HFFc6 (cell line): ENCODE measurements around the gene TBC1D5. TPM values are rescaled to one million over a fixed set of nuclear protein-coding genes. Genes with fewer than 3 reads are reported as not detected.

Source experiments
- DNase-seq: peaks from one replicate; pipeline ENCODE4 v3.0.0-alpha.2; 2018
- H3K27ac Mint-ChIP-seq: 2 replicates; pipeline ENCODE4 v1.8.0; 2020; ENCODE audit warnings: mild to moderate bottlenecking, mixed read lengths
- H3K27me3 Mint-ChIP-seq: 2 replicates; pipeline ENCODE4 v1.8.0; 2021; ENCODE audit warnings: mild to moderate bottlenecking, moderate library complexity, mixed read lengths; ENCODE audit not compliant: insufficient read depth
- H3K36me3 Mint-ChIP-seq: 2 replicates; pipeline ENCODE4 v1.8.0; 2021; ENCODE audit warnings: low read depth, mixed read lengths
- H3K4me1 Mint-ChIP-seq: 2 replicates; pipeline ENCODE4 v1.8.0; 2020; ENCODE audit warnings: low read depth, mixed read lengths
- H3K4me3 Mint-ChIP-seq: 2 replicates; pipeline ENCODE4 v1.8.0; 2020; ENCODE audit warnings: mild to moderate bottlenecking, moderate library complexity, mixed read lengths
- H3K9me3 Mint-ChIP-seq: 2 replicates; pipeline ENCODE4 v1.8.0; 2020; ENCODE audit warnings: mild to moderate bottlenecking, mixed read lengths
- CTCF ChIP-seq: fragments of 200-600 bp; sonication (generic); IDR thresholded peaks from 2 replicates; pipeline ENCODE4 v1.5.0; 2021; ENCODE audit warnings: antibody characterized with exemption, mild to moderate bottlenecking
- total RNA-seq, 6 experiments: library from RNA; stranded (reverse); fragmentation: NEBNext Ultra II Directional; extraction: Animal tissue kit (Norgen Biotek cat#: 25700); gene quantifications; 2 replicates in 1 of 6; 3 replicates in 5 of 6; pipeline ENCODE4 v1.2.3, GENCODE V29; 2021

The TBC1D5 gene
- total RNA-seq, 6 experiments from 2014 or later, result 37.2 to 46.0 (median 40.1) TPM

- Mint-ChIP-seq H3K9me3 (no peaks in the 10 kb centered on the region), H3K27ac (no peak overlapping the region), H3K4me1 (peaks cover 16% of the 10 kb centered on the region), H3K36me3 (peaks cover 10% of the 10 kb centered on the region), H3K4me3 (no peak overlapping the region), H3K27me3 (no peaks in the 10 kb centered on the region)
- no peak for TF ChIP-seq CTCF
- no peak for DNase-seq
These were observed 560.3 kb downstream of the TBC1D5 start for GRCh38 chr3:17182166-17182565.

- H3K27ac Mint-ChIP-seq, result no peak overlapping the region
- H3K27me3 Mint-ChIP-seq, result no peaks in the 10 kb centered on the region
- no peak for TF ChIP-seq CTCF
- H3K4me1 Mint-ChIP-seq, result peaks cover 22% of the 10 kb centered on the region
- no peak for DNase-seq
- no peak overlapping the region for H3K4me3 Mint-ChIP-seq
- H3K36me3 Mint-ChIP-seq, result peaks cover 10% of the 10 kb centered on the region
- H3K9me3 Mint-ChIP-seq, result no peaks in the 10 kb centered on the region
These were observed 561.0 kb downstream of the TBC1D5 start for GRCh38 chr3:17181413-17181907.

- no peak for DNase-seq
- Mint-ChIP-seq H3K4me3 (no peak overlapping the region), H3K4me1 (peaks cover 41% of the 10 kb centered on the region), H3K27ac (no peak overlapping the region), H3K9me3 (no peaks in the 10 kb centered on the region), H3K27me3 (no peaks in the 10 kb centered on the region; the same call in 1 of the 2 replicates), H3K36me3 (peaks cover 10% of the 10 kb centered on the region)
- no peak for TF ChIP-seq CTCF
These were observed 562.8 kb downstream of the TBC1D5 start for GRCh38 chr3:17179381-17180205.

GRCh38 chr3:17176757-17177156 lies 565.7 kb downstream of the TBC1D5 start:
- peak overlapping the region; percentile 81 for H3K27ac Mint-ChIP-seq
- H3K4me1 Mint-ChIP-seq, result peaks cover 33% of the 10 kb centered on the region
- no peak overlapping the region for H3K4me3 Mint-ChIP-seq
- peaks cover 4% of the 10 kb centered on the region; the same call in 1 of the 2 replicates for H3K36me3 Mint-ChIP-seq
- H3K27me3 Mint-ChIP-seq, result peaks cover 1% of the 10 kb centered on the region; the same call in 1 of the 2 replicates
- peak; percentile 21; the same call in 1 of the 2 replicates for TF ChIP-seq CTCF
- no peaks in the 10 kb centered on the region for H3K9me3 Mint-ChIP-seq
- DNase-seq, result no peak

GRCh38 chr3:17175187-17175807 lies 567.1 kb downstream of the TBC1D5 start:
- Mint-ChIP-seq H3K27me3 (peaks cover 1% of the 10 kb centered on the region; the same call in 1 of the 2 replicates), H3K27ac (peak overlapping the region; percentile 81), H3K4me1 (peaks cover 33% of the 10 kb centered on the region), H3K9me3 (no peaks in the 10 kb centered on the region), H3K36me3 (peaks cover under 1% of the 10 kb centered on the region; the same call in 1 of the 2 replicates), H3K4me3 (peak overlapping the region; percentile 44)
- peak; percentile 75 for DNase-seq
- TF ChIP-seq CTCF, result no peak
